Stimulated activated CD4-positive, alpha-beta T cell treated with anti-CD3 and anti-CD28 coated beads, Interleukin-4, amount 100 ng/mL, for 4 hours (primary cell): ENCODE measurements around the gene CFAP206.
"Not testable (repeated sequence)": the region's sequence is repeated elsewhere in the genome, so short reads cannot be mapped to it uniquely, and the experiment has no call there.

ENCODE experiments used
- DNase-seq, 2 experiments: peaks; one replicate each; pipeline ENCODE4 v3.0.0-alpha.2; 2020

CFAP206 gene

DNA sequence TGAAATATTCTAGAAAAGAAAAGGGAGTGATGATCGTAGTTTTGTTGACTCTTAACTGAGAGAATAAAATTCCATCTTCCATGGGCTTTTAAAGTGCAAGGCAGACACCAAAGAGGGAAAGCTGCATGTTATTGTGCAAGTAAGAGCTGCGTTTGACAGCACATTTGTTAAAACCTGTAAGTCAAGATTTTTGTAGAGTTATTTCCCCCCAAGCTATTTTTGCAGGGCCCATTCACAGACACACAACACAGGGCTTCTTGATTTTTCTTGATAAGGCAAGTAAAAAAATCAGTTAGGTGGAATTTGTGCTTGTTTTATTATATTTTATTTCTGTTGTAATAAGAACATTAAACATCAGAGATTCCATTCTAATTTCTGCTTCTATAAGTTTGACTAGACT is 13.8 kb downstream of the CFAP206 start:
- no peak for DNase-seq

DNA sequence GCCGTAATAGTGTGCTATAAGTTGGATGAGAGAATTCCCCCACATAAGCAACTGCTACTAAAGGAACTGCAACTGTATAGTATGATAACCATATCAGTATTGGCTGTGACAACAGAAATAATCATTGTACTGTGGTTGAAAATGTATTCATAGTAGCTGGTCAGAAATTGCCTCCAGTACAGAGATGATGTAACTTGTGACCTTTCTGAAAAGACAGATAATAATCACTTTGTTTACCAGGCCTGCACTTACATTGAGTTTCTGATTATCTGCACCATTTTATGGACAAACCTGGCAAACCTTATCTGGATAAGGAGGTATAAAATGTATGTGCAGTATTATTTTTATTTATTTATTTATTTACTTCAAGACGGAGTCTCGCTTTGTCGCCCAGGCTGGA is 19.0 kb downstream of the CFAP206 start:
- DNase-seq = no peak

DNA sequence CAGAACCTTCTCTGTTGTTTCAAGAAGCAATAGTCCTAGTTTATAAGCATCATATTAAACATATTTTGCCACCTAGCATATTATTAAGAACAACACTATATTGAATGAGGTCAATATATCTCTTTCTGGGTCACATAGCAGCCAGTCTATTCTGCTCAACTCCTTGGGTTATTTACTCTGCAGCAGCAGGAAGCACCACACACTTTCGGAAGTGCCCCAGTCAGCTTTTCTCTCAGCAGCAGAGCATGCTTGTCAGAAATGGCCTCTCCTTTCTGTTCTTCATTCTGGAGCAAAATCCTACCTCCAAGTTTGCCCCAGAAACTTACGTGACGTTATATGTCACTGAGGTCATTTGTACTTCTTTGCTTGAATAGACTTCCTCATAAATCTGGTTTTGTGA is 22.7 kb downstream of the CFAP206 start:
- no peak for DNase-seq

GRCh38 chr6:87431263-87431662 is 23.5 kb downstream of the CFAP206 start:
- DNase-seq = no peak

DNA sequence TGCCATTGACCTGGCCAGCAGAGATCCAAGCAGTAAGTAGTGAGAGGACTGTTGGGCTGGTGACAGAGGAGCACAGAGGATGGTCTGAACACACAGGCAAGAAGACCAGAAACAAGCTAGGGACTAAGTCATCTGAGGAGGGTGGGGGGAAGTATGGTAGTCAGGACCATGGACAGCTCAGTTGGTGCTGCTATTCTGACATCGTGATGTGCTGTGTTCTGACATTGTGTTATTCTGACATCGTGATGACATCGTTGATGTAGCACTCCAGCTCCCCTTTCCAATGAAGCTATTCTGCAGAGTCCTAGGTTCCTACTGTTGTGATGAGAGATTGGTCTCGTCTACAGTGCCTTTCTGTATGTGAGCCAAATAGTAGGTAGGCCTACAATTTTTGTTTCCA is 28.7 kb downstream of the CFAP206 start:
- peak; percentile 9 to 16 for DNase-seq

- no peak for DNase-seq
Observed at GRCh38 chr6:87441711-87442110, 33.9 kb downstream of the CFAP206 start.

DNA sequence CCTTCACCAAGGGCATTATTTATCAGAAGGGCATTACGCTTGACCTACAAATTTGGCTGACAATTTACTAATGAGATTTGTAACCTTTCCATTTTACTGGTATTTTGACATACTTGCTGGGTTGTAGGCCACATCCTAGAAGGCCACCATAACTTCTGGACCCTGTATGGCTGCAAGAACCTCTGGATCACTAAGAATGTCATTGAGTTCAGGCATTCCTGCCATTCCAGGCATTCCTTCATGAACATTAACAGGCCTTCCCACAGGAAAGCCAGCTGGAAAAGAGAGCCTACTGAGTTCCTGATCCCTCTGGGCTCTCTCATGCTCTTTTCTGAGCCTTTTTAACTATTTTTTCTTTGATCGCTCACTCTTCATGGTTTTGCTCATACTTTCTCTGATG is 36.6 kb downstream of the CFAP206 start:
- DNase-seq = no peak

DNA sequence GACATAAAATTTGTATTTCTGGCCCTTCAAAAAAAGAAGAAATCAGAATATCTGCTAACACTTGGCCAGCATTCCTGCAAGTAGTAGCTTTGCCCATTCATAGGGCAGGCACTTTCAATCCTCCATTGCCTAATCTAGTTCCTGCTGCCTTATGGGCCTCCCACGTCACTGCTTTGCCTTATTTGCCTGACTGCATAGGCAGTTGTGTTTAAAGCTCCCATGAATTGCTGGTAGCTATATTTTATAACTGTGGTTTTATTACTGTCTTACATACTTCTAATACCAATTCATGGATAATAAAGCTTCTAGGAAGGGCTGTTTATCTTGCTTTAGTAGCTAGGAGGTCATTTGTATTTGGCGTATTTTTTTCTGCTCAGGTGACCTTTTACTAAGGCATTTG is 57.3 kb downstream of the CFAP206 start:
- DNase-seq = no peak

GRCh38 chr6:87472525-87473418 is 65.0 kb downstream of the CFAP206 start, which contains the start of gene SLC35A1:
Gene SLC35A1 (plus strand): TSS chr6:87472974. CDS start chr6:87473004, 30 bp downstream.
- peak; percentile 82 to 86 for DNase-seq

- peak in 1 of 2 experiments; percentile 58 for DNase-seq
Observed at GRCh38 chr6:87473419-87473903, 65.7 kb downstream of the CFAP206 start.

GRCh38 chr6:87481931-87482330 is 74.2 kb downstream of the CFAP206 start:
- DNase-seq = no peak

- DNase-seq = no peak
Observed at GRCh38 chr6:87482366-87482765, 74.6 kb downstream of the CFAP206 start.

DNA sequence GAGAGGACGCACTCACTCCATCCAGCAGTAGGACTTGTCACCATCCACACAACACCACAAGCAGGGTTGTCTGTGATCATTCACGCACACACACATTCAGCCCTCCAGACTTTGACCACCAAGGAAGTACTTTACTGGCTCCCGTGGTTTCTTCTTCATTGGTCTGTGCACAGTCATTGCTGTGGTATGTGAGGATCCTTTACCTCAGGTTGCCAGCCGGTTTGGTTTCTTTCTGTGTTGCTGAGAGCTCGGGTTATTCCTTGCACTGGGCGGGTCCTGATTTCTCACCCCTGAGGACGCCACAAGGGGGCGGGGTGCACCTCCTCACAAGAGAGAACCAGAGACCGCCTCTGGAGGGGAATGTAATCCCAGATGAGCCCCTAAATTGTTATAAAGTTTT is 76.2 kb downstream of the CFAP206 start:
- DNase-seq = no peak

GRCh38 chr6:87484491-87484890 is 76.7 kb downstream of the CFAP206 start:
- no peak for DNase-seq

GRCh38 chr6:87487555-87487954 is 79.8 kb downstream of the CFAP206 start:
- DNase-seq = no peak

GRCh38 chr6:87489326-87489725 is 81.6 kb downstream of the CFAP206 start:
- not testable (repeated sequence) for DNase-seq

- DNase-seq = no peak
Observed at GRCh38 chr6:87494761-87495422, 87.1 kb downstream of the CFAP206 start.

DNA sequence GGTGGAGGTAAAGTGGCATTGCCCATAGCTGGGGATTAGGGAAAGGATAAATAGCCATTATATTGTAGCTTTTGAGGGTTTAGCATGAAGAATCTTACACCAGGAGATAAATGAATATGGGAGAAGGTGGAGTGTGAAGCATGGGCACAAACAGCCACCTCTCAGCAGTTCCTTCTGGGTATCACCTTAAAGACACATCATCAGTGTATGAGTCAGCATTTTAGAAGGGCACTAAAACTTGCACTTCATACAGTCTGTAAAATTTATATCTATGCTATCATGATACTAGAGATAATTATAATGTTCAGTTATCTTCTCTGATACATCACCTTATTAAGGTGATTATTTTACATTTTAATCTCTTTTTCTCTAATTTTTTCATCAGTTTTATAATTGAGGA is 90.3 kb downstream of the CFAP206 start:
- no peak for DNase-seq

GRCh38 chr6:87501809-87502572 is 94.2 kb downstream of the CFAP206 start:
- no peak for DNase-seq

GRCh38 chr6:87504441-87504840 is 96.7 kb downstream of the CFAP206 start:
- DNase-seq = no peak
